HEK293 (cell line): ENCODE measurements around the gene BAD.

ENCODE experiments used
- CTCF ChIA-PET: fragments of 350-600 bp; formaldehyde crosslinking; extraction: SDS; loops from one replicate; lab custom pipeline; 2021; ENCODE audit warnings: antibody characterized with exemption; lab: Yijun Ruan, JAX
- POLR2A ChIA-PET: fragments of 300-600 bp; formaldehyde crosslinking; extraction: SDS; loops from one replicate; lab custom pipeline; 2020; ENCODE audit warnings: antibody characterized with exemption, inconsistent platforms; lab: Yijun Ruan, JAX
- H3K27ac ChIP-seq: fragments of 200-500 bp; sonication (Bioruptor generic); 2 replicates; pipeline ENCODE4 v1.5.1; 2014; ENCODE audit warnings: low read depth, low read length, control low read depth, inconsistent platforms; ENCODE audit errors: extremely low read depth
- H3K36me3 ChIP-seq, 2 experiments: fragments of 200-500 bp in 1 of 2; sonication (Bioruptor generic) in 1 of 2; 1 replicate in 1 of 2; 2 replicates in 1 of 2; pipeline ENCODE4 v1.5.1; 2014 to 2017; ENCODE audit warnings: inconsistent platforms in 2 of 2, low read length in 2 of 2; ENCODE audit not compliant: control insufficient read depth in 2 of 2, insufficient read depth in 1 of 2
- H3K4me1 ChIP-seq: fragments of 200-500 bp; sonication (Bioruptor generic); 2 replicates; pipeline ENCODE4 v1.5.1; 2014; ENCODE audit warnings: mild to moderate bottlenecking, low read length, inconsistent platforms; ENCODE audit not compliant: control insufficient read depth, insufficient read depth
- H3K4me3 ChIP-seq: 2 replicates; pipeline ENCODE4 v1.5.1; 2011; ENCODE audit warnings: low read depth, mild to moderate bottlenecking, control low read depth, low read length, moderate library complexity
- H3K9me3 ChIP-seq: fragments of 200-500 bp; sonication (Bioruptor generic); 2 replicates; pipeline ENCODE4 v1.5.1; 2014; ENCODE audit warnings: low read depth, low read length, inconsistent platforms; ENCODE audit not compliant: control insufficient read depth, insufficient read depth
- EGR2 ChIP-seq: fragments of 450-650 bp; formaldehyde crosslinking; IDR thresholded peaks from 2 replicates; pipeline ENCODE4 v1.5.1; 2016; ENCODE audit warnings: low read depth, missing biosample characterization, missing genetic modification characterization
- KLF1 ChIP-seq: fragments of 450-650 bp; formaldehyde crosslinking; IDR thresholded peaks from 2 replicates; pipeline ENCODE4 v1.5.1; 2016; ENCODE audit warnings: missing biosample characterization, missing genetic modification characterization
- ZFHX2 ChIP-seq: fragments of 450-650 bp; formaldehyde crosslinking; conservative IDR thresholded peaks from 2 replicates; pipeline ENCODE4 v1.5.1; 2016; ENCODE audit warnings: missing biosample characterization, missing genetic modification characterization
- ZNF121 ChIP-seq: fragments of 450-650 bp; formaldehyde crosslinking; IDR thresholded peaks from 2 replicates; pipeline ENCODE4 v1.5.1; 2016; ENCODE audit warnings: missing biosample characterization, missing genetic modification characterization
- ZNF169 ChIP-seq: fragments of 450-650 bp; formaldehyde crosslinking; IDR thresholded peaks from 2 replicates; pipeline ENCODE4 v1.5.1; 2016; ENCODE audit warnings: missing biosample characterization, missing genetic modification characterization
- ZNF433 ChIP-seq: fragments of 450-650 bp; formaldehyde crosslinking; IDR thresholded peaks from 2 replicates; pipeline ENCODE4 v1.5.1; 2016; ENCODE audit warnings: missing biosample characterization, missing genetic modification characterization, low read depth
- ZNF514 ChIP-seq: fragments of 450-650 bp; formaldehyde crosslinking; IDR thresholded peaks from 2 replicates; pipeline ENCODE4 v1.5.1; 2016; ENCODE audit warnings: missing biosample characterization, missing genetic modification characterization
- ZNF585B ChIP-seq: fragments of 450-650 bp; formaldehyde crosslinking; IDR thresholded peaks from 2 replicates; pipeline ENCODE4 v1.5.1; 2016; ENCODE audit warnings: missing biosample characterization, missing genetic modification characterization
- ZNF664 ChIP-seq: fragments of 450-650 bp; formaldehyde crosslinking; IDR thresholded peaks from 2 replicates; pipeline ENCODE4 v1.5.1; 2016; ENCODE audit warnings: missing biosample characterization, missing genetic modification characterization
- TF ChIP-seq, protein P1 (sequence below): fragments of 450-650 bp; formaldehyde crosslinking; conservative IDR thresholded peaks from 2 replicates; pipeline ENCODE4 v1.5.1; 2016; ENCODE audit warnings: low read depth, missing biosample characterization, missing genetic modification characterization
- TF ChIP-seq, protein P2 (sequence below): fragments of 450-650 bp; IDR thresholded peaks from 2 replicates; pipeline ENCODE4 v1.5.1; 2018; ENCODE audit warnings: missing biosample characterization, mild to moderate bottlenecking, missing genetic modification characterization
- TF ChIP-seq, protein P3 (sequence below): fragments of 450-650 bp; formaldehyde crosslinking; IDR thresholded peaks from 2 replicates; pipeline ENCODE4 v1.5.1; 2016; ENCODE audit warnings: missing biosample characterization, missing genetic modification characterization

BAD gene

DNA sequence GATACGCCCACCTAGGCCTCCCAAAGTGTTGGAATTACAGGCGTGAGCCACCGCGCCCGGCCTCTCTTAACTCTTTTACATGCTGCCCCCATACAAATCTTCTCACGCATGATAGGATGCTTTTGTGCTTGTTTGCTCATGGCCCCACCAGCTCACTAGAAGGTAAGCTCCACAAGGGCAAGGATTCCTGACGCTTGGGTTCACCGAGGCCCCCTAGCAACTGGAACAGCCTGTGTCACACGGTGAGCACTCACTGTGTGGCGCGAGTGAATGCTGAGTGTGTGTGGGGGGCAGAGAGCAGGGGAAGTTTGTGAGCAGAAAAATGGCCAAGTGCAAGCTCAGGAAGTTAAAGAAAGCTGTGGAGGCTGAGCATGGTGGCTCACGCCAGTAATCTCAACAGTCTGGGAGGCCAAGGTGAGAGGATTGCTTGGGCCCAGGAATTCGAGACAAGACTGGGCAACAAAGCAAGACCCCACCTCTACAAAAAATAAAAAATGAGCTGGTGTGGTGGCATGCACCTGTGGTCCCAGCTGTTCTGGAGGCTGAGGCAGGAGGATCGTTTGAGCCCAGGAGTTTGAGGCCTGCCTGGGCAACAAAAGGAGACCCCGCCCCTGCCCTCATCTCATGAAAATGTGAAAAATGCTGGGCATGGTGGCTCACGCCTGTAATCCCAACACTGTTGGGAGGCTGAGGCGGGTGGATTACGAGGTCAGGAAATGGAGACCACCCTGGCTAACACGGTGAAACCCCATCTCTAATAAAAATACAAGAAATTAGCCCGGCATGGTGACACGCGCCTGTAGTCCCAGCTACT is 2.3 kb downstream of the BAD start:
- CTCF ChIA-PET, result interaction anchor here (0.5 to 2.0 kb wide), 3 partner anchors 21 to 516 kb away, joined by 3 to 8 read pairs (median 3); no protein-coding TSS in a partner anchor
- Histone ChIP-seq H3K27ac (no peak overlapping the region), H3K4me3 (no peak overlapping the region), H3K36me3 (peaks cover 9 to 48% of the 10 kb centered on the region in 2 experiments; a peak in 2 of 3 replicates), H3K4me1 (no peaks in the 10 kb centered on the region; the same call in 1 of the 2 replicates), H3K9me3 (no peaks in the 10 kb centered on the region)
- POLR2A ChIA-PET, result interaction anchor here (0.7 to 1.2 kb wide), 3 partner anchors 11 to 472 kb away, joined by 3 to 7 read pairs (median 4); partner anchors contain the start of gene TRMT112
- TF ChIP-seq ZNF121 (peak; percentile 73), KLF1 (tag by site-specific recombination) (no peak)

DNA sequence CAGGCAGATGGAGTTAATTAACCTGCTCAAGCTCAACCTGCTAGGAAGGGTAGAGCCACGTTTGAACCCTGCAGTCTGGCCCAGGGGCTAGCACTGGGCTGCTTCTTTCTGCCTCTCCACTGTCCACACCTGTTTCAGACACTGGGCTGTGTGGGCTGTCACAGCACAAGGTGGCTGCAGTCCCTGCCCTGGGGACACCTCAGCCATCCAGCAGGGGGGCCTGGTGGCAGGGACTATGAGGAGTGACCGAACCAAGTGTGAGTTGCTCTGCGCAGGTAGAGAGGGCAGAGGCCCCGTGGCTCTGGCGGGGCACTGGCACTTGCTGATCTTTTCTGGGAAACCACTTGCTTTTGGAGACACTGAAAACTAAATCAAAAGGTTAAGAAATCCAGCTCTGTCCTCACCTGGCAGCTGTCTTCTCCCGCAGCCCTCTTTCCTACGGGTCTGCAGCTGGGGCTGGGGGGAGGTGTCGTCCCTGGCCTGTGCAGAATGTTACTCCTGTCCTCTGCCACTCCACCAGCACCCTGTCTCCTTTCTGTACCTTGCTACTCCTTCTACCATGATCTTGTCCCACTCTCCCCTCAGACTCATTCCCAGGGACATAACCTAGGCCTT is 5.8 kb downstream of the BAD start:
- Histone ChIP-seq H3K4me3 (no peak overlapping the region), H3K36me3 (peaks cover 9 to 64% of the 10 kb centered on the region in 2 experiments; a peak in 2 of 3 replicates), H3K9me3 (no peaks in the 10 kb centered on the region), H3K27ac (no peak overlapping the region), H3K4me1 (no peaks in the 10 kb centered on the region)
- ChIA-PET POLR2A (no interaction called here), CTCF (interaction anchor here (0.8 to 2.7 kb wide), 3 partner anchors 23 to 76 kb away, joined by 3 to 13 read pairs (median 4); no protein-coding TSS in a partner anchor)
- TF ChIP-seq, protein P1, sequence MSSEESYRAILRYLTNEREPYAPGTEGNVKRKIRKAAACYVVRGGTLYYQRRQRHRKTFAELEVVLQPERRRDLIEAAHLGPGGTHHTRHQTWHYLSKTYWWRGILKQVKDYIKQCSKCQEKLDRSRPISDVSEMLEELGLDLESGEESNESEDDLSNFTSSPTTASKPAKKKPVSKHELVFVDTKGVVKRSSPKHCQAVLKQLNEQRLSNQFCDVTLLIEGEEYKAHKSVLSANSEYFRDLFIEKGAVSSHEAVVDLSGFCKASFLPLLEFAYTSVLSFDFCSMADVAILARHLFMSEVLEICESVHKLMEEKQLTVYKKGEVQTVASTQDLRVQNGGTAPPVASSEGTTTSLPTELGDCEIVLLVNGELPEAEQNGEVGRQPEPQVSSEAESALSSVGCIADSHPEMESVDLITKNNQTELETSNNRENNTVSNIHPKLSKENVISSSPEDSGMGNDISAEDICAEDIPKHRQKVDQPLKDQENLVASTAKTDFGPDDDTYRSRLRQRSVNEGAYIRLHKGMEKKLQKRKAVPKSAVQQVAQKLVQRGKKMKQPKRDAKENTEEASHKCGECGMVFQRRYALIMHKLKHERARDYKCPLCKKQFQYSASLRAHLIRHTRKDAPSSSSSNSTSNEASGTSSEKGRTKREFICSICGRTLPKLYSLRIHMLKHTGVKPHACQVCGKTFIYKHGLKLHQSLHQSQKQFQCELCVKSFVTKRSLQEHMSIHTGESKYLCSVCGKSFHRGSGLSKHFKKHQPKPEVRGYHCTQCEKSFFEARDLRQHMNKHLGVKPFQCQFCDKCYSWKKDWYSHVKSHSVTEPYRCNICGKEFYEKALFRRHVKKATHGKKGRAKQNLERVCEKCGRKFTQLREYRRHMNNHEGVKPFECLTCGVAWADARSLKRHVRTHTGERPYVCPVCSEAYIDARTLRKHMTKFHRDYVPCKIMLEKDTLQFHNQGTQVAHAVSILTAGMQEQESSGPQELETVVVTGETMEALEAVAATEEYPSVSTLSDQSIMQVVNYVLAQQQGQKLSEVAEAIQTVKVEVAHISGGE (tag by site-specific recombination), result no peak
- no peak for TF ChIP-seq ZNF514 (tag by site-specific recombination)
- TF ChIP-seq, protein P2, sequence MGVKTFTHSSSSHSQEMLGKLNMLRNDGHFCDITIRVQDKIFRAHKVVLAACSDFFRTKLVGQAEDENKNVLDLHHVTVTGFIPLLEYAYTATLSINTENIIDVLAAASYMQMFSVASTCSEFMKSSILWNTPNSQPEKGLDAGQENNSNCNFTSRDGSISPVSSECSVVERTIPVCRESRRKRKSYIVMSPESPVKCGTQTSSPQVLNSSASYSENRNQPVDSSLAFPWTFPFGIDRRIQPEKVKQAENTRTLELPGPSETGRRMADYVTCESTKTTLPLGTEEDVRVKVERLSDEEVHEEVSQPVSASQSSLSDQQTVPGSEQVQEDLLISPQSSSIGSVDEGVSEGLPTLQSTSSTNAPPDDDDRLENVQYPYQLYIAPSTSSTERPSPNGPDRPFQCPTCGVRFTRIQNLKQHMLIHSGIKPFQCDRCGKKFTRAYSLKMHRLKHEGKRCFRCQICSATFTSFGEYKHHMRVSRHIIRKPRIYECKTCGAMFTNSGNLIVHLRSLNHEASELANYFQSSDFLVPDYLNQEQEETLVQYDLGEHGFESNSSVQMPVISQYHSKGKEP (tag by site-specific recombination), result no peak

DNA sequence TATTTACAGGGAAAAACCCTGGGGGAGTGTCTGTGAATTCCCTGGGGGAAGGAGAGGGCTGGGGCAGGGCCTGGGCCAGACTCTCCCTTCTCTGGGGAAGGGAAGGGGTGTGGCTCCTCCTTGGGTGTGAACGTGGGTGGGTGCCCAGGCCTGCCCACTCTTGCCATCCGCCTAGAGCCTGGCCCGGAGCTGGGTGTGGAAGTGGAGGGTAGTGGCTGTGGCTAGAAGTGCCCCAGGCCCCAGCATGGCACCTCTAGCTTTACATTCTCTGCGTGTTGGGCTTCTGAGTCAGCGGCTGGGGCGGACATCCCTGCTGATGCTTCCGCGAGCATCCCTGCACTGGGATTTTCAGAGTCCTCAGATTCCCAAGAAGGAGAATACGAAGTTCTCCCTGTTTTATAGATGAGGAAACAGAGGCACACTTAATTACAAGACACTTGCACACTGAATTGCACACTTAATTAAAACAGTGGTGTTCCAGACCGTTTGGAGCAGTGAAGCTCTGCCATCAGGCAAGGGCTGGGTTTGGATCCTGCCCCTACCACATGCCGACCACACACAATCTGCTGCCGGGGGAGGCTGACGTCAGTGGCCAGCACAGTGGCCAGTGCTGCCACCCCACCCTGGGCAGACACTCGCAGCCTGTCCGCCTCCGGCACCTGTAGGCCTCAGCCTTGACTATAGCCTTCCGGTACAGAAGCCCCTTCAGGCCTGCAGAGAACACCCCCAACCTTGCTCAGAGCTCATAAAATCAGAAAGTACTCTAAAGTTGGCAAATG is 7.6 kb downstream of the BAD start:
- no peak overlapping the region for H3K4me3 ChIP-seq
- H3K36me3 ChIP-seq, result peaks cover 0 to 54% of the 10 kb centered on the region in 2 experiments; a peak in 2 of 3 replicates
- TF ChIP-seq ZNF664 (tag by site-specific recombination) (no peak), ZFHX2 (peak; percentile 61), EGR2 (tag by site-specific recombination) (0 out of 2 replicates have a peak, but pooled peaks have one; percentile 43), ZNF433 (tag by site-specific recombination) (no peak), ZNF585B (no peak), ZNF169 (tag by site-specific recombination) (no peak), KLF1 (tag by site-specific recombination) (peak; percentile 97)
- TF ChIP-seq, protein P3, sequence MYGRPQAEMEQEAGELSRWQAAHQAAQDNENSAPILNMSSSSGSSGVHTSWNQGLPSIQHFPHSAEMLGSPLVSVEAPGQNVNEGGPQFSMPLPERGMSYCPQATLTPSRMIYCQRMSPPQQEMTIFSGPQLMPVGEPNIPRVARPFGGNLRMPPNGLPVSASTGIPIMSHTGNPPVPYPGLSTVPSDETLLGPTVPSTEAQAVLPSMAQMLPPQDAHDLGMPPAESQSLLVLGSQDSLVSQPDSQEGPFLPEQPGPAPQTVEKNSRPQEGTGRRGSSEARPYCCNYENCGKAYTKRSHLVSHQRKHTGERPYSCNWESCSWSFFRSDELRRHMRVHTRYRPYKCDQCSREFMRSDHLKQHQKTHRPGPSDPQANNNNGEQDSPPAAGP, result 0 out of 2 replicates have a peak, but pooled peaks have one; percentile 30
- no peak overlapping the region for H3K27ac ChIP-seq
- CTCF ChIA-PET, result interaction anchor here (0.6 to 1.8 kb wide), 9 partner anchors 20 to 191 kb away, joined by 3 to 9 read pairs (median 3); partner anchors contain the start of gene PLCB3
- no peaks in the 10 kb centered on the region for H3K4me1 ChIP-seq
- no peaks in the 10 kb centered on the region for H3K9me3 ChIP-seq
- POLR2A ChIA-PET, result no interaction called here
